MM.1S (cell line): Measurements from ENCODE around the gene ALX3.

Experiments
- DNase-seq: peaks from one replicate; pipeline ENCODE4 v3.0.0-alpha.2; 2015
- H2AFZ ChIP-seq: fragments of 300-600 bp; sonication (generic); 2 replicates; pipeline ENCODE4 v1.6.0; 2016; ENCODE audit warnings: antibody characterized with exemption, low read length
- H3F3A ChIP-seq: fragments of 300-600 bp; sonication (generic); 2 replicates; pipeline ENCODE4 v1.6.1; 2016; ENCODE audit warnings: mild to moderate bottlenecking, antibody characterized with exemption, low read length, moderate library complexity, mixed read lengths; ENCODE audit not compliant: insufficient read depth
- H3K27ac ChIP-seq: fragments of 300-600 bp; sonication (generic); 2 replicates; pipeline ENCODE4 v1.5.1; 2016; ENCODE audit warnings: mild to moderate bottlenecking, low read length
- H3K27me3 ChIP-seq: fragments of 300-600 bp; sonication (generic); replicated peaks from 2 replicates; pipeline ENCODE4 v1.6.0; 2016; ENCODE audit warnings: low read length; ENCODE audit not compliant: insufficient read depth
- H3K36me3 ChIP-seq: fragments of 300-600 bp; sonication (generic); replicated peaks from 2 replicates; pipeline ENCODE4 v1.6.1; 2016; ENCODE audit warnings: mild to moderate bottlenecking, low read length, mixed read lengths; ENCODE audit not compliant: insufficient read depth
- H3K4me1 ChIP-seq: fragments of 300-600 bp; sonication (generic); 2 replicates; pipeline ENCODE4 v1.6.1; 2016; ENCODE audit warnings: low read length, mixed read lengths
- H3K4me2 ChIP-seq: fragments of 300-600 bp; sonication (generic); 2 replicates; pipeline ENCODE4 v1.6.0; 2016; ENCODE audit warnings: low read depth, low read length
- H3K4me3 ChIP-seq: fragments of 300-600 bp; sonication (generic); 2 replicates; pipeline ENCODE4 v1.5.1; 2016; ENCODE audit warnings: low read length, mixed read lengths
- H3K79me2 ChIP-seq: fragments of 300-600 bp; sonication (generic); 2 replicates; pipeline ENCODE4 v1.6.1; 2016; ENCODE audit warnings: mixed run types, low read length, mixed read lengths
- H3K9ac ChIP-seq: fragments of 300-600 bp; sonication (generic); 2 replicates; pipeline ENCODE4 v1.6.1; 2016; ENCODE audit warnings: low read length, mixed read lengths
- H3K9me2 ChIP-seq: fragments of 300-600 bp; sonication (generic); replicated peaks from 2 replicates; pipeline ENCODE4 v1.6.1; 2016; ENCODE audit warnings: mild to moderate bottlenecking, low read length, mixed read lengths; ENCODE audit not compliant: insufficient read depth
- H3K9me3 ChIP-seq: fragments of 300-600 bp; sonication (generic); replicated peaks from 2 replicates; pipeline ENCODE4 v1.6.1; 2016; ENCODE audit warnings: mild to moderate bottlenecking, low read length, mixed read lengths; ENCODE audit not compliant: insufficient read depth
- H4K20me1 ChIP-seq: fragments of 300-600 bp; sonication (generic); 2 replicates; pipeline ENCODE4 v1.6.1; 2016; ENCODE audit warnings: mild to moderate bottlenecking, low read length, moderate library complexity, mixed read lengths; ENCODE audit not compliant: insufficient read depth
- EZH2 ChIP-seq: fragments of 300-600 bp; sonication (generic); optimal IDR thresholded peaks from 2 replicates; pipeline ENCODE3; 2017; ENCODE audit warnings: low read depth, mild to moderate bottlenecking, antibody characterized with exemption, low read length, mixed read lengths
- EZH2phosphoT487 ChIP-seq: fragments of 300-600 bp; sonication (generic); IDR thresholded peaks from 2 replicates; pipeline ENCODE4 v1.6.1; 2018; ENCODE audit warnings: antibody characterized with exemption, low read length
- TF ChIP-seq, protein P1 (sequence below): fragments of 300-600 bp; sonication (generic); IDR thresholded peaks from 2 replicates; pipeline ENCODE4 v1.5.1; 2016; ENCODE audit warnings: antibody characterized with exemption, low read length, mixed read lengths

Gene ALX3

DNA sequence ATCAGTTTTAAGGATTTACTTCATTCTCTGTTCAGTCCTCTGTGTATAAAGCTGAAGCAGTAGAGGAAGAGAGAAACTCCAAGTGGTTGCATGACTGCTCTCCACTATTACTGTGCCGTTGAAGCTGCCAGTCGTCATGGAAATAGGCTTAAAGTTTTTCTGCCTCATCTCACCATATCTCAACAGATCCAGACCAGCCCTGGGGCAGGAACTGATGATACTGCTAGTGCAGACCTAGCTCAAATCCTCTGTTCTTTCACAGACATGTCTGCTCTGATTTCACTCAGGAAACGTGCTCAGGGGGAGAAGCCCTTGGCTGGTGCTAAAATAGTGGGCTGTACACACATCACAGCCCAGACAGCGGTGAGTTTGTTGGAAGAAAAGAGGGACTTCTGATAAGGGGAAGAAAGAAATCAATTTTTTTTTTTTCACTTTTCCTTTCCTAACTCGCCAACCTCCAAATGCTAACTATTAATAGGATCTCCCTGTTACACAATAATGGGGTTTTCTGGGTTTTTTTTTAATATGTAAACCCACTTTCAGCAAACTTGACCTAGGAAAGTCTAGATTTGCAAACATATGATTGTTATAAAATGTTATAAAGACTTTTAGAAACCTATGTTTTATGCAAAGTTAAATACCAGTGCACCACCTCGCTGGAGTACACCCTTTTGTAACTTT is 58.2 kb downstream of the ALX3 start:
- Histone ChIP-seq H3K79me2 (no peaks in the 10 kb centered on the region), H3K27me3 (no peaks in the 10 kb centered on the region), H3K9me3 (no peaks in the 10 kb centered on the region), H3K4me3 (peak overlapping the region; percentile 12; the same call in 1 of the 2 replicates), H3K9me2 (no peaks in the 10 kb centered on the region), H3K4me2 (peak overlapping the region; percentile 47), H2AFZ (no peak overlapping the region), H3K9ac (peak overlapping the region; percentile 33; the same call in 1 of the 2 replicates), H3F3A (peaks cover 5% of the 10 kb centered on the region; the same call in 1 of the 2 replicates), H3K36me3 (no peaks in the 10 kb centered on the region), H3K4me1 (peaks cover 15% of the 10 kb centered on the region), H4K20me1 (no peaks in the 10 kb centered on the region), H3K27ac (peak overlapping the region; percentile 77)
- DNase-seq, result no peak
- TF ChIP-seq, protein P1, sequence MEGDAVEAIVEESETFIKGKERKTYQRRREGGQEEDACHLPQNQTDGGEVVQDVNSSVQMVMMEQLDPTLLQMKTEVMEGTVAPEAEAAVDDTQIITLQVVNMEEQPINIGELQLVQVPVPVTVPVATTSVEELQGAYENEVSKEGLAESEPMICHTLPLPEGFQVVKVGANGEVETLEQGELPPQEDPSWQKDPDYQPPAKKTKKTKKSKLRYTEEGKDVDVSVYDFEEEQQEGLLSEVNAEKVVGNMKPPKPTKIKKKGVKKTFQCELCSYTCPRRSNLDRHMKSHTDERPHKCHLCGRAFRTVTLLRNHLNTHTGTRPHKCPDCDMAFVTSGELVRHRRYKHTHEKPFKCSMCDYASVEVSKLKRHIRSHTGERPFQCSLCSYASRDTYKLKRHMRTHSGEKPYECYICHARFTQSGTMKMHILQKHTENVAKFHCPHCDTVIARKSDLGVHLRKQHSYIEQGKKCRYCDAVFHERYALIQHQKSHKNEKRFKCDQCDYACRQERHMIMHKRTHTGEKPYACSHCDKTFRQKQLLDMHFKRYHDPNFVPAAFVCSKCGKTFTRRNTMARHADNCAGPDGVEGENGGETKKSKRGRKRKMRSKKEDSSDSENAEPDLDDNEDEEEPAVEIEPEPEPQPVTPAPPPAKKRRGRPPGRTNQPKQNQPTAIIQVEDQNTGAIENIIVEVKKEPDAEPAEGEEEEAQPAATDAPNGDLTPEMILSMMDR, result no peak
- TF ChIP-seq EZH2phosphoT487, result no peak
- TF ChIP-seq EZH2, result no peak

DNA sequence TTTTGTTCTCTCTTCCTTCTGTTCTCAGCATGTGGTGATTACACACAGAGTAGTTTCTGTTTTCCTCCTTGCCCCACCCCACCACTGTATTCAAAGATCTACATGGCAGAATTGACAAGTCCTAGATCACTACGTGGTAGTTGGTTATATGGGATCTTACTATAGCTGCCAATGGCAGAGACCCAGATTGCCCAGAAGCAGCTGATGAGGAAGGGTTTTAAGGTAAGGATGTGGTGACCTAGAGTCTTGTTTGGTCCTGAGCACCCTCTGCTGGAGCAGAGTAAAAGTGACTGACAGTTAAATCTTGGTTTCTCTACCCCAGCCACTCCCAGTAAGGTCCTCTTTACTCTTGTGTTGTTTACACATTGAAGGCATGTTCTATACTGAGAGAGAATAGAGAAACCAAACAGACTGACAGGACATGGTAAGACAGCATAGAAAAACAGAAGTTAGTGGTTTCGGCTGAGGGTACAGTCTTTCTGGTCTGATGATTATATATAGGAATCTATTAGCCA is 58.9 kb downstream of the ALX3 start:
- H3K9ac ChIP-seq, result peak overlapping the region; percentile 33; the same call in 1 of the 2 replicates
- H4K20me1 ChIP-seq, result no peaks in the 10 kb centered on the region
- peak overlapping the region; percentile 12; the same call in 1 of the 2 replicates for H3K4me3 ChIP-seq
- peak overlapping the region; percentile 47; the same call in 1 of the 2 replicates for H3K4me2 ChIP-seq
- peaks cover 15% of the 10 kb centered on the region for H3K4me1 ChIP-seq
- DNase-seq, result peak; percentile 57
- H3K36me3 ChIP-seq, result no peaks in the 10 kb centered on the region
- H2AFZ ChIP-seq, result no peak overlapping the region
- H3K9me2 ChIP-seq, result no peaks in the 10 kb centered on the region
- H3K9me3 ChIP-seq, result no peaks in the 10 kb centered on the region
- H3K79me2 ChIP-seq, result no peaks in the 10 kb centered on the region
- TF ChIP-seq EZH2, result no peak
- TF ChIP-seq, protein P1, result peak; percentile 46
- peaks cover 5% of the 10 kb centered on the region; the same call in 1 of the 2 replicates for H3F3A ChIP-seq
- H3K27me3 ChIP-seq, result no peaks in the 10 kb centered on the region
- peak overlapping the region; percentile 77; the same call in 1 of the 2 replicates for H3K27ac ChIP-seq
